Activated T-cell treated with anti-CD3 and anti-CD28 coated beads, Interleukin-2, amount 50 U/mL, for 72 hours (primary cell): ENCODE data around the gene COPA. TPM values are rescaled to one million over a fixed set of nuclear protein-coding genes. Genes with fewer than 3 reads are reported as not detected.

ENCODE experiments used
- ATAC-seq, 2 donors: fragments of 150-1000 bp; cut with Tn5 transposase; replicated peaks in 1 of 2; 2 replicates each; pipeline ENCODE4 v1.10.0; 2021; ENCODE audit warnings: moderate library complexity in 2 of 2, mild to moderate bottlenecking in 1 of 2
- DNase-seq, 2 donors: peaks; one replicate each; pipeline ENCODE4 v3.0.0; 2021 to 2022; ENCODE audit warnings: mixed read lengths in 1 of 2
- H3K27ac Mint-ChIP-seq: one replicate; pipeline ENCODE4 v1.8.0; 2022; ENCODE audit warnings: mild to moderate bottlenecking, moderate library complexity, mixed read lengths
- H3K27me3 Mint-ChIP-seq: one replicate; pipeline ENCODE4 v1.8.0; 2022; ENCODE audit warnings: low read depth, mixed read lengths
- H3K36me3 Mint-ChIP-seq, 2 donors: one replicate each; pipeline ENCODE4 v1.8.0; 2022; ENCODE audit warnings: mixed read lengths in 2 of 2, mild to moderate bottlenecking in 1 of 2; ENCODE audit not compliant: insufficient read depth in 2 of 2
- H3K4me1 Mint-ChIP-seq: one replicate; pipeline ENCODE4 v1.8.0; 2022; ENCODE audit warnings: low read depth, mixed read lengths
- H3K4me3 Mint-ChIP-seq, 2 donors: one replicate each; pipeline ENCODE4 v1.8.0; 2022; ENCODE audit warnings: mild to moderate bottlenecking in 2 of 2, mixed read lengths in 2 of 2, moderate library complexity in 2 of 2
- H3K9me3 Mint-ChIP-seq, 2 donors: one replicate each; pipeline ENCODE4 v1.8.0; 2022; ENCODE audit warnings: mixed read lengths in 2 of 2
- total RNA-seq, 2 donors: library from RNA; stranded (reverse); gene quantifications; one replicate each; pipeline ENCODE4 v1.2.3, GENCODE V29; 2022

COPA gene
- total RNA-seq, 2 donors from 2014 or later, result 198 to 201 TPM

GRCh38 chr1:160264795-160265307 lies 78.2 kb downstream of the COPA start:
- no peak for ATAC-seq

GRCh38 chr1:160261893-160262794 lies 80.9 kb downstream of the COPA start, which contains the start of gene DCAF8:
TSS of gene DCAF8 (minus strand) at chr1:160262549. CDS start at chr1:160244008, 18,541 bp downstream.
- ATAC-seq, result peak; percentile 83 to 86
- H3K27me3 Mint-ChIP-seq, result no peaks in the 10 kb centered on the region

More at GRCh38 chr1:160264795-160265307, 78.2 kb downstream of the COPA start:
- no peak for DNase-seq
- Mint-ChIP-seq H3K27ac (no peak overlapping the region), H3K9me3 (no peaks in the 10 kb centered on the region), H3K27me3 (no peaks in the 10 kb centered on the region), H3K36me3 (peaks cover 9 to 14% of the 10 kb centered on the region in 2 donors), H3K4me3 (no peak overlapping the region), H3K4me1 (peaks cover 30% of the 10 kb centered on the region)

DNA sequence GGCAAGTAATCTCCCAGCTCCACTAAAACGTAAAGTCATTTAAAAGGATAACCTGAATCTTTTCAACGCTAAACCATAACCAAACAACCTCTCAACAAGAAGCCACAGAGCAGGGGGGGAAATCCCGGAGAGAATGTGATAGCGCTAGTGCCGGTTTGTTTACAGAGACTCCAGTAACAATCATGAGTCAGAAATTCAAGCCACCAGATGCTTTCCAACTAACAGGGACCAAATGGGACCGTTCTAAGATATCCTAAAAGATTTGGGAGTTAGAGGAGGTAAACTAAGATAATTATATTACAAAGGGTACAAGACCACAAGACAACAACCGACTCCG lies 81.5 kb downstream of the COPA start:
- H3K4me3 Mint-ChIP-seq, result peak overlapping the region; percentile 98 to 100
- DNase-seq (peak; percentile 76 to 84), ATAC-seq (peak; percentile 58 to 61)
- H3K9me3 Mint-ChIP-seq, result no peaks in the 10 kb centered on the region
- peaks cover 11 to 21% of the 10 kb centered on the region in 2 donors for H3K36me3 Mint-ChIP-seq
- H3K27ac Mint-ChIP-seq, result peak overlapping the region; percentile 100
- peaks cover 62% of the 10 kb centered on the region for H3K4me1 Mint-ChIP-seq
- no peaks in the 10 kb centered on the region for H3K27me3 Mint-ChIP-seq

More at GRCh38 chr1:160261893-160262794, 80.9 kb downstream of the COPA start, which contains the start of gene DCAF8:
- H3K9me3 Mint-ChIP-seq, result no peaks in the 10 kb centered on the region
- H3K4me1 Mint-ChIP-seq, result peaks cover 56% of the 10 kb centered on the region
- H3K4me3 Mint-ChIP-seq, result peak within 1 kb of the TSS; percentile 98 to 100
- peak; percentile 98 to 99 for DNase-seq
- peaks cover 11 to 21% of the 10 kb centered on the region in 2 donors for H3K36me3 Mint-ChIP-seq
- H3K27ac Mint-ChIP-seq, result peak within 1 kb of the TSS; percentile 100

DNA sequence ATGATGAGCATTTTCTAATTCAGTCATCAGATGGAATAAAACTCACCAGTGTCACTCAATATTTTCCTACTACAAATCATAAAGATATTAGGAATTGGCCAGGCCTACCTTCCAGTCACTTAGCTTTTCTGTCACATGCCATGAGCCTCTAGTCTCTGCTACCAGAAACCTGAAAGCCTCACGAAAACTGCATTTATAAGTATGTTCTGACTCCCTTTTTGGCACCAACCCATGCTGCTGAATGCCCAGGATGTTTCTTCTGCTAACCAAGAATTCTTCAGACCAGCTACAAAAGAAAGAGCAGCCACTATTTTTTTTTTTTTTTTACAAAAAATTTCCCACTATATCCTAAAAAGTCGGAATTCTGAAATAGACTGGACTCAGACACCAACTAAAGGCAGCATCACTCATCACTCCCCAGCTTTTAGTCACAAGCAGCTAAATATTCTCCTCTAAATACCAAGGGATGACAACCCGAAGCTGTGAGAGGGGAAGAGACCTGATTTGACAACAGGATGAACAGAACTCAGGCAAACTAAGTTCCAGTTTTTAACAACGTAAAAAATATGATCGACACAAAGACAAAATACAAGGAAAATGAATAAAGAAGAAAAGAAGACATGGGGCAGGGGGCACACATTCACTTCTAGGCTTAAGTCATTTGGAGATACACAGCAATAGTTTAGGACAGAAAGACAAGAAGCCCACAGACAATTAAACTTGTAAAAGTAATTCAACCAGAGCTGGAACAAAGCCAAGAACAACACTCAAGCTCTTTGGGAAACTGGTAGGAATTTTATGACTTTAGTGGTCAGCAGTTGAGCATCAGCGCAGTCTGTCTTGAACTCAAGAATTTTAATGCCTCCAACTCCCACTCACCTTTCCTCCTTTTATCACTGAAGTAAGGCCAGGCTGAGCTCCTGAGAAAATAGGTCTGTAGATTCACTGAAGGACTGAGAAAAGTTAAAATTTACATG lies 82.4 kb downstream of the COPA start:
- no peaks in the 10 kb centered on the region for H3K9me3 Mint-ChIP-seq

DNA sequence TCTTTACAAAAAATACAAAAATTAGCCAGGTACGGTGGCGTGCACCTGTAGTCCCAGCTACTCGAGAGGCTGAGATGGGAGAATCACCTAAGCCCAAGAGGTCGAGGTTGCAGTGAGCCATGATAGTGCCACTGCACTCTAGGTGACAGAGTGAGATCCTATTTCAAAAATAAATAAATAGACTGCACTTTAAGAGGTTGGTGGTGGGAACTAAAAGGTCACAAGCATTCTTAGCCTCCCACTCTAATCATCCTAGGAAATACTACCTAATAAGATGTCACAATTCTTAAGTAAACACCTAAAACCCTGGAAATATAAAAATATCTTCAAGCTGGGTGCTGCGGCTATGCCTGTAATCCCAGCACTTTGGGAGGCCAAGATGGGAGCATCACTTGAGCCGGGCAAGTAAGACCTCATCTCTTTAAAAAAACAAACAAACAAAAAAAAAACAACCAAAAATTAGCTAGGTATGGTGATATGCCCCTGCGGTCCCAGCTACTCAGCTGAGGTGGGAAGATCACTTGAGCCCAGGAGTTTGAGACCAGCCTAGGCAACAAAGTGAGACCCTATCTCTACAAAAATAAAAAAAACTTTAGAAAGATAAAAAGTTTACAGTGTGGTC lies 84.8 kb downstream of the COPA start:
- ATAC-seq (no peak), DNase-seq (no peak)
- Mint-ChIP-seq H3K27me3 (no peaks in the 10 kb centered on the region), H3K36me3 (peaks cover 11 to 19% of the 10 kb centered on the region in 2 donors), H3K27ac (peak overlapping the region; percentile 57), H3K4me3 (peak overlapping the region in 1 of 2 donors; percentile 56), H3K4me1 (peaks cover 54% of the 10 kb centered on the region), H3K9me3 (no peaks in the 10 kb centered on the region)

More for the DNA sequence above, 82.4 kb downstream of the COPA start:
- DNase-seq, result no peak
- Mint-ChIP-seq H3K27ac (peak overlapping the region; percentile 100), H3K36me3 (peaks cover 11 to 21% of the 10 kb centered on the region in 2 donors), H3K4me3 (peak overlapping the region; percentile 98 to 100), H3K4me1 (peaks cover 63% of the 10 kb centered on the region), H3K27me3 (no peaks in the 10 kb centered on the region)
- no peak for ATAC-seq

GRCh38 chr1:160257411-160258015 lies 85.5 kb downstream of the COPA start:
- DNase-seq, result no peak
- Mint-ChIP-seq H3K4me1 (peaks cover 54% of the 10 kb centered on the region), H3K27me3 (no peaks in the 10 kb centered on the region), H3K36me3 (peaks cover 11 to 26% of the 10 kb centered on the region in 2 donors), H3K27ac (peak overlapping the region; percentile 68), H3K4me3 (peak overlapping the region; percentile 44 to 56), H3K9me3 (no peaks in the 10 kb centered on the region)
- no peak for ATAC-seq

DNA sequence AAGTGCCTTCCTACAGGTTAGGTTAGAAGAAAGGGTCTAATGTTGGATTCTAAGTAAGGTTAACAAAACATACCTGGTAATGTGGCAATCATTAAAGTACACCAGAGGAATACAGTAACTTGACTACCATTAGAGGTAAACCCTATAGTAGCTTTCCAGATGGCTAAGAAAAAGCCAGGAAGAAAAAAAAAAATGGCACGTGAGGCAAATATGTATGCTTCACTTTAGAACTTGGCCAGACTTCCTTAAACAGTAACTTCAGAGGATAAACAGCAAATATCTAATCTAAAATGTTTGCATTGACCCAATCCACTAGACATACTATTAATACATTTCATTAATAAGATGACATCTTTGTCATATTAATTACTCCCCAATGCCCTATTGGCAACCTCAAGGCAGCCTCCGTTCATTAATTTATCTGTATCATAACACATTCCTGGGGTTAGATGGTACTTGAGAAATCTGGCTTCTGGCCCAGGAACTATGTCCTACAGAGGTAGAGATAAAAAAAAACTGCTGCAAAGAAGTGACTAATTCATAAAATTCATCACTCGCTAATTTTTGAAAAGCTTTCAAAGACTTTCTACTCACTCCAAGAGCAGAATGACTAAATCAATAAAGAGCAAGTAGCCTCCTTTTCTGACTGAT lies 86.5 kb downstream of the COPA start:
- Mint-ChIP-seq H3K27me3 (no peaks in the 10 kb centered on the region), H3K4me1 (peaks cover 57% of the 10 kb centered on the region), H3K9me3 (no peaks in the 10 kb centered on the region), H3K4me3 (peak overlapping the region in 1 of 2 donors; percentile 36), H3K36me3 (peaks cover 7 to 30% of the 10 kb centered on the region in 2 donors), H3K27ac (peak overlapping the region; percentile 61)
- ATAC-seq, result peak in 1 of 2 donors; percentile 31
- DNase-seq, result no peak

- H3K27me3 Mint-ChIP-seq, result no peaks in the 10 kb centered on the region
- H3K4me3 Mint-ChIP-seq, result no peak overlapping the region
- H3K4me1 Mint-ChIP-seq, result peaks cover 50% of the 10 kb centered on the region
- no peaks in the 10 kb centered on the region for H3K9me3 Mint-ChIP-seq
- H3K27ac Mint-ChIP-seq, result peak overlapping the region; percentile 61
- DNase-seq (no peak), ATAC-seq (no peak)
- peaks cover 5 to 30% of the 10 kb centered on the region in 2 donors for H3K36me3 Mint-ChIP-seq
Observed at GRCh38 chr1:160255781-160256300, 87.2 kb downstream of the COPA start.

DNA sequence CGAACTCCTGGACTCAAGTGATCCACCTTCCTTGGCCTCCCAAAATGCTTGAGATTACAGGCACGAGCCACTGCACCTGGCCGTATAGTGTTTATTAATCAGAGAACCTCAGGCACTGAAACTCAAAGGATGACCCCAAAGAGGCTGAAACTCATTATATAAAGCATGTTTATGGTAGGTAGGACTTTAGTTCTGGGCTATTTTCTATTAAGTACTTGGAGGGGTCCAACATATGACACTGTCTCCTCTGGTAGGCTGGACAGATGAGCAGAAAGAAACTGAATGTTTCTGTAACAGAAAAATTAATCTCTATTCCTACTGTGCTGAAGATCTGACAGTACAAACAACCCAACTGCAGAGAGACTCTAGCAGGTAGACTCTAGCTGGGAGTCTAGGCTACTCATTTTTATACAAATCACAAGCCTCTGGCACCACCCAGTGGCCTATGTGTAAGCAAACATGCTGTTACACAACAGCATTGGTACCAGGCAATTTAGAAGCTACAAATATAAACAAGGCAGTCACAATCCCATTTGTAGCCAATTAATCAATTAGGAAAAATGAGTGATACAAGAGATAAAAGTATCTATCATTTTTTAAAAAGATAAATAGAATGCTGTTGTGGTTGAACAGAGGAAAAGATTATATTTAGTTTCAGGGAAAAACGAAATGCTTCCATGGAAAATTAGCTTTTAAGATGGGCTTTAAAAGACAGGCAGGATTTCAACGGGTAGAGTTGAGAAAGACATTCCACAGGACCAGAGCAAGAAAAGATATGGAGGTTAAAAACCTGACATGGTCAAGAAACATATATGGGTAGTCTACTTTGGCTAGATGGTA lies 91.1 kb downstream of the COPA start:
- peak overlapping the region; percentile 74 for H3K27ac Mint-ChIP-seq
- H3K36me3 Mint-ChIP-seq, result peaks cover 0 to 18% of the 10 kb centered on the region in 2 donors
- H3K9me3 Mint-ChIP-seq, result no peaks in the 10 kb centered on the region
- ATAC-seq, result peak; percentile 86 to 87
- H3K27me3 Mint-ChIP-seq, result no peaks in the 10 kb centered on the region
- H3K4me1 Mint-ChIP-seq, result peaks cover 22% of the 10 kb centered on the region
- H3K4me3 Mint-ChIP-seq, result no peak overlapping the region
- peak; percentile 48 to 56 for DNase-seq

- no peak for ATAC-seq
- no peaks in the 10 kb centered on the region for H3K9me3 Mint-ChIP-seq
- H3K27me3 Mint-ChIP-seq, result no peaks in the 10 kb centered on the region
- H3K4me3 Mint-ChIP-seq, result no peak overlapping the region
- no peak for DNase-seq
- peaks cover 0 to 18% of the 10 kb centered on the region in 2 donors for H3K36me3 Mint-ChIP-seq
- H3K27ac Mint-ChIP-seq, result peak overlapping the region; percentile 27
- H3K4me1 Mint-ChIP-seq, result peaks cover 22% of the 10 kb centered on the region
Observed at GRCh38 chr1:160251011-160251410, 92.0 kb downstream of the COPA start.

DNA sequence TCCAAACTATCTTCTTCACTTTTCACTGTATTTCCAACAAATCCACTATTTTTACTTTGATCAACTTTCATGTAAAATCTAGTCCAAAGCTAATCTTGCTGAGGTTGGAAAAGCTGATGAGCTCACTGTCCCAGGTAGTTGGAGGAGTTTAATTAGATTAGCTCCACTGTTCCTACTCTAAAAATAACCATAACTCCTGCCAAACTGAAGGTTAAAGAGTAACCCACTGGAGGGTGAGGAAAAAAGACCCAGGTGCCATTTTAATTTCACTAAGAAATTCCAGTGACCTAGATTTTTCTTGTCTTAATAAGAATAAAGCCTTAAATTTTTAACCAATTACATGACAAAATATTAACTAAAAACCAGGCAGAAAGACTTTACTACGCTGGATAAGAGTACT lies 96.0 kb downstream of the COPA start:
- H3K4me3 Mint-ChIP-seq, result no peak overlapping the region
- H3K36me3 Mint-ChIP-seq, result peaks cover 4 to 7% of the 10 kb centered on the region in 2 donors
- no peak overlapping the region for H3K27ac Mint-ChIP-seq

More for the DNA sequence above, 96.0 kb downstream of the COPA start:
- H3K4me1 Mint-ChIP-seq, result peaks cover 12% of the 10 kb centered on the region
- H3K27me3 Mint-ChIP-seq, result no peaks in the 10 kb centered on the region
- H3K9me3 Mint-ChIP-seq, result no peaks in the 10 kb centered on the region
- ATAC-seq (no peak), DNase-seq (no peak)
